ENCODE results near the gene ZNF423.

The ZNF423 gene

DNA sequence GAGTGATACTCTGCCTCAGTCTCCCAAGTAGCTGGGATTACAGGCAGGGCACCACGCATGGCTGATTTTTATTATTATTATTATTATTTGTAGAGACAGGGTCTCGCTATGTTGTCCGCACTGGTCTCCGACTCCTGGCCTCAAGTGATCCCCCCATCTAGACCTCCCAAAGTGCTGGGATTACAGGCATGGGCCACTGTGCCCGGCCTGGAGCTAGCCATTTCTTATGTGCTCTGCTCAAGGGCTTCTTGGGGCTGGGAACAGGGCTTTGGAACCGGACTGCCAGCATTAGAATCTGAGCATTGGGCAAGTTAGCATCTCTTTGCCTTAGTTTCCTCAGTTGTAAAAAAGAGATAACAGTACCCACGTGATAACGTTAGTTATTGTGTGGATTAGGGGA lies 371.0 kb downstream of the ZNF423 start:
- no peak for ATAC-seq
- H3K4me3 Mint-ChIP-seq = no peak overlapping the region
- H3K36me3 Mint-ChIP-seq (ENCODE audit: low read depth) = no peaks in the 10 kb centered on the region
- no peaks in the 10 kb centered on the region for H3K4me1 Mint-ChIP-seq
- H3K27me3 Mint-ChIP-seq = no peaks in the 10 kb centered on the region
- H3K27ac Mint-ChIP-seq = no peak overlapping the region
- no peak for DNase-seq
- no peaks in the 10 kb centered on the region for H3K9me3 Mint-ChIP-seq

DNA sequence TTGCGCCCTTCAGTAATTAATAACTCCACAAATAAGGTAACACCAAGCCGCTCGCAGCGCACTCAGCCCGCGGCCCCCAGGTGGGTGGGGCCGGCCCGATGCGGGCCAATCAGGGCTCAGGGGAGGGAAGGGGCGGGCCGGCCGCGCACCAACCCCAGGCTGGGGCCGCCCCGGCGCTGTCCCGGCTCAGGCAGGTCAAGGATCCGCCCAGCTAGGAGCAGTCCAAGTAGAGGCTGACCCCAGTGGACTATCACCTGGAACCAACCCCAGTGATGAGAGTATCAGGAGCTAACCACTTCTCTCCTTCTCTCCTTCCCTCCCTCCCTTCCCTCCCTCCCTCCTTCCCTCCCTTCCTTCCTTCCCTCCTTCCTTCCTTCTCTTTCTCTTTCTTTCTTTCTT lies 371.5 kb downstream of the ZNF423 start:
- ATAC-seq (peak; percentile 60), DNase-seq (no peak)
- Mint-ChIP-seq H3K4me3 (no peak overlapping the region), H3K36me3 (ENCODE audit: low read depth) (no peaks in the 10 kb centered on the region), H3K27ac (no peak overlapping the region), H3K4me1 (no peaks in the 10 kb centered on the region), H3K9me3 (no peaks in the 10 kb centered on the region), H3K27me3 (no peaks in the 10 kb centered on the region)

DNA sequence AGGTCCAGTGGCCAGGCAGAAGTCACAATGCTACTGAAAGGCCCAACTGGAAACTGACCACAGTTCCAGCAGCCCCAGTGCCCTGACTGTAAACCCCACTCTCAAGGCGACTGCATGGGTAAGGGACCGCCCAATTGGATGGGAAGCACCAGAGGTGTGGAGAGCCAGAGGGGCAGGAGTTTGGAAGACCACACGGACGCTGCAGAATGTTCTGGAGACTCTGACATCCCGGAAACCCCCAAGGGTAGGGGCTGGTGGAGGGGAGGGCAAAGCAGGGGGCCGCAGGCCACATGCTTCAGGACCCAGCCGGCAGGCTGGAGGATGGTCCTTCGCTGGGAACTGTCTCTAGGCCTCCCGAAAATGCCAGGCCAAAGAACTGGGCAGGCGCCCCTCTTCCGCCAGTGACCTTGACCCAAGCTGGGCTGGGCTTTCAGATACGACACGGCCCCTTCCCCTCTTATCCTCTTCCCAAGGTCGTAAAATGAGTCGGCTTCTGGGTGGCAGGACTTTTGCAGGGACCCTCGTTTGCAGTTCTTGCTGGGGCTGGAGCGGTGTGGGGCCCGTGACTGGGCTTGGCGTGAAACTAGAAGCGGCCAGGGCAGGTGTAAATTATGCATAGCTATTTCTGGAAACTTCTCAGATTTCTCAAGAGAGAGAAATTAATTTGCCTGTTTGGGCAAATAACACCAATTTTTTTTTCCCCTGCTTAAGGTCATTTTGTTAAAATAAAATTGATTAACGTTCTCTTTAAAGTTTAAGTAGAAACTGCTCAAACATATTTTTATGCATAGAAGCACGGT lies 372.1 kb downstream of the ZNF423 start:
- H3K27me3 Mint-ChIP-seq = no peaks in the 10 kb centered on the region
- H3K27ac Mint-ChIP-seq = no peak overlapping the region
- DNase-seq (no peak), ATAC-seq (no peak)
- no peak overlapping the region for H3K4me3 Mint-ChIP-seq
- H3K36me3 Mint-ChIP-seq (ENCODE audit: low read depth) = no peaks in the 10 kb centered on the region
- H3K4me1 Mint-ChIP-seq = no peaks in the 10 kb centered on the region
- no peaks in the 10 kb centered on the region for H3K9me3 Mint-ChIP-seq

DNA sequence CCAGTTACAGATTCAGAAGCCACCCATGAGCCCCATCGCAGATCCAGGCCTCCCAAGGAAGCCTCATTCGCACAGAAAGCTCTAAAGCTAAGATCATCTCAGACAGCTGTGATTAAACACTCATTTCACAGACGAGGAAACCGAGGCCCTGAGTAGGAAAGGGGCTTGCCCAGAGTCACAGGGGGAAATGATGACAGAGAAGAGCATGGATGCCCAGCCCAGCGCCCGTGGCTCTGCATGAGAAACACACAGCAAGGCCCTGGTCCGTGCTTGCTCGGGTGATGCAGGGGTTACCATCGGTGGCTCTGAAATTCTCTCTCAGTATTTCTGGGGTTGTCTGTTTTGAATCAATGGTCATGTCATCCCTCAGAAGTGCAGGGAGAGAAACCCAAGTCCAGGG lies 372.7 kb downstream of the ZNF423 start:
- DNase-seq (no peak), ATAC-seq (no peak)
- Mint-ChIP-seq H3K27ac (no peak overlapping the region), H3K27me3 (no peaks in the 10 kb centered on the region), H3K4me3 (no peak overlapping the region), H3K4me1 (no peaks in the 10 kb centered on the region), H3K36me3 (ENCODE audit: low read depth) (no peaks in the 10 kb centered on the region), H3K9me3 (no peaks in the 10 kb centered on the region)

DNA sequence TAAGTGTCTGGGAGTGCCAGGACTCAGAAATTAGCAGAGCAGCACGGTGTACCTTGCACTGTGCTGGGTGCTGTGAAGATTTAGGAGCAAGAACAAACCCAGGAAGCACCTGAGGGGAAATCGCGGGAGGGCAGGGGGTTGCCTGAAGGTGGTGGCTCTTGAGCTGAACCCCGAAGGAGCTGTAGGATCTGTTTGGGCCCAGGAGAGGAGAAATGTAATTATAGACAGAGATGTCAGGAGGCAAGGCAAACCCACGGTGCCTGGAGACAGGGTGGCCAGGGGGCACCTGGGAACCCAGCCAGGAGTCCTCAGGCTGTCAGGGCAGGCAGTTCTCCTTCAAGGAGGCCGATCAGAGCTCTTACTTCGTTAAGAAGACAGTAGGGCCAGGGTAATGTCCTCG lies 373.2 kb downstream of the ZNF423 start:
- no peak for ATAC-seq
- H3K27me3 Mint-ChIP-seq = no peaks in the 10 kb centered on the region
- H3K27ac Mint-ChIP-seq = no peak overlapping the region
- H3K4me3 Mint-ChIP-seq = no peak overlapping the region
- no peak for DNase-seq
- H3K36me3 Mint-ChIP-seq (ENCODE audit: low read depth) = no peaks in the 10 kb centered on the region
- no peaks in the 10 kb centered on the region for H3K9me3 Mint-ChIP-seq
- no peaks in the 10 kb centered on the region for H3K4me1 Mint-ChIP-seq

DNA sequence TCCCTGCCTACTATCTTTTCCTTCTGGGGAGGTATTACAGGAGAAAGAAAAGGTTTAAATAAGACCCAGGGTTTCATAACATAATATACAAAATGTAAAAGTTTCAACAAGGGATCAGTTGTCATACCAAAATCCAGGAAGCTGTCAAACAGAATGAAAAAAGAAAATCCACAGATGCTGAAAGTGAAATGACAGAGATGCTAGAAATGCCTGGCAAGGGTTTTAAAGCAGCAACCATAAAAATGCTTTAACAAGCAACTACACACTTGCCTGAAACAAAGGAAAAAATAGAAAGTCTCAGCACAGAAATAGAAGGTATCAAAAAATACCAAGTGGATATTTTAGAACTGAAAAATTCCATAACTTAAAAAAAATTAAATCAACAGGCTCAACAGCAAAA lies 377.3 kb downstream of the ZNF423 start:
- no peaks in the 10 kb centered on the region for H3K36me3 Mint-ChIP-seq (ENCODE audit: low read depth)
- no peaks in the 10 kb centered on the region for H3K27me3 Mint-ChIP-seq
- DNase-seq = no peak
- H3K4me1 Mint-ChIP-seq = no peaks in the 10 kb centered on the region
- no peak for ATAC-seq
- H3K4me3 Mint-ChIP-seq = no peak overlapping the region
- no peak overlapping the region for H3K27ac Mint-ChIP-seq
- H3K9me3 Mint-ChIP-seq = no peaks in the 10 kb centered on the region

DNA sequence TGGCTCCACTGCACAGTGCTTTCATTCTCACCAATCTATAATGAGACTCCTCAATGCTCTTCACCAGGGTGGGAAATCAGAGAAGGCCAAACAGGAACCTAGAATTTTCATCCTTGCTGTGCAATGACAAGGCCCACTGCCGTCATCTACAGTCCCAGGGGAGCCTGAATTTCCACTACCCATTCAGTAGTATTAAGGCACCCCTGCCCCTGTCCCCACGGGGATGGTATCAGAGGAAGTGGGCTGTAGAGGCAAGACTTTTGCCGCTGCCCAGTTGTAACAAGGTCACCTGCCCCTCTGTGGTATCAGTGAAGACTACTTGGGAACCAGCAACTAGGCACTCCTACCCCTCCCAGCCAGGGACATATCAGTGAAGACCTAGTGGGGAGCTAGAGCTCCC lies 377.8 kb downstream of the ZNF423 start:
- no peak for DNase-seq
- Mint-ChIP-seq H3K27ac (no peak overlapping the region), H3K27me3 (no peaks in the 10 kb centered on the region), H3K36me3 (ENCODE audit: low read depth) (no peaks in the 10 kb centered on the region), H3K4me3 (no peak overlapping the region), H3K4me1 (no peaks in the 10 kb centered on the region), H3K9me3 (no peaks in the 10 kb centered on the region)
- ATAC-seq = no peak

DNA sequence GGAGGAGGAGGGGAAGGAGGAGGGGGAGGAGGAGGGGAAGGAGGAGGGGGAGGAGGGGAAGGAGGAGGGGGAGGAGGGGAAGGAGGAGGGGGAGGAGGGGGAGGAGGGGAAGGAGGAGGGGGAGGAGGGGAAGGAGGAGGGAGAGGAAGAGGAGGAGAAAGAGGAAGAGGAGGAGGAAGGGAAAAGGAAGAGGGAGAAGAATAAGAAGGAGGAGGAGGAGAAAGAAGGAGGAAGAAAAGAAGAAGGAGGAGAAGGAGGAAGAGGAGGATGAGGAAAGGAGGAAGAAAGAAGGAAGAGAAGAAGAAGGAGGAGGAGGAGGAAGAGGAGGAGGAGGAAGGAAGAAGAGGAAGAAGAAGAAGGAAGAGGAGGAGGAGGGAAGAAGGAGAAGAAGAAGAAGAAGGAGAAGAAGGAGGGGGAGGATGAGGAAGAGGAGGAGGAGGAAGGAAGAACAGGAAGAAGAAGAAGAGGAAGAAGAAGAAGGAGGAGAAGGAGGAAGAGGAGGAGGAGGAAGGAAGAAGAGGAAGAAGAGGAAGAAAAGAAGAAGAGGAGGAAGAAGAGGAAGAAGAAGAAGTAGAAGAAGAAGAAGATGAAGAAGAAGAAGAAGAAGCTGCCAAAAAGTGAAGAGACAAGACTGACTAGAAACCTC lies 378.5 kb downstream of the ZNF423 start:
- Mint-ChIP-seq H3K9me3 (no peaks in the 10 kb centered on the region), H3K36me3 (ENCODE audit: low read depth) (no peaks in the 10 kb centered on the region), H3K4me3 (no peak overlapping the region), H3K27ac (no peak overlapping the region), H3K4me1 (no peaks in the 10 kb centered on the region), H3K27me3 (no peaks in the 10 kb centered on the region)
- no peak for DNase-seq
- no peak for ATAC-seq

DNA sequence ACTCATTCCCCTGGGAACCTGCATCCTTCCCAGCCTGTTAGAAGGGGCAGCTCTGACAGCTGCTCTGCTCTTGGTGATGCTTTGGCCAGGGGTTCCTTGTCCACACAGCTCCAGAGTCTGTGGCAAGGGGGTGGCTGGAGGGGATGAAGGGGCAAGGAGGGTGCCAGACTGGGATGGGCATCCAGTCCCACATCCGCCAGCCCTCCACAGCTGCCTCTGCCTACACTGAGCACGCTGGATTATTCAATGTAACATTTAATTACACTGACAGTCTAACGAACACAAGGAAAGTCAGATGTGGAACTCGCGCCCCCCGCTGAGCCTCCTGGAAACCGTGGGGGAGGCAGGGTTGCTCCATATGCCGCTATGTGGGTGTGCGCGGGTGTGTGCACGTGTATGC lies 381.2 kb downstream of the ZNF423 start:
- DNase-seq = no peak
- Mint-ChIP-seq H3K36me3 (ENCODE audit: low read depth) (no peaks in the 10 kb centered on the region), H3K4me1 (no peaks in the 10 kb centered on the region), H3K27me3 (no peaks in the 10 kb centered on the region), H3K27ac (no peak overlapping the region), H3K4me3 (no peak overlapping the region), H3K9me3 (no peaks in the 10 kb centered on the region)
- ATAC-seq = no peak

DNA sequence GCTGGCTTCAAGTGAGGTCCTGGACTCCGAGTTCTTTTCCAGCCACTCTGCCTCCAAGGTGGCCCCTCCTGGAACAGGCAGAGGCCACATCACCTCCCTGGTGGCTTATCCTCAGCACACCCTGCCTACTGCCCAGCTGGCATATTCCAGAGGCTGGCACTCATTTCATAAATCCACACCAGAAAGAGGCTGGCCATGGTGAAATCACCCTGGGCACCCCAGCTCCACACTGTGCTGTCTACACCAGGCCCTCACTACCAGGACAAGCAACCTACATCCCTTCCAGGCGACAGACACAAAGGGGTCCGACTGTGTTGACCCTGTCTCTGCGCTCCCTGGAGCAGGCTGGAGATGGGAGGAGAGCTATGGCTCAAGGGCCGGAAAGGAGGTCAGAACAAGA lies 382.1 kb downstream of the ZNF423 start:
- no peaks in the 10 kb centered on the region for H3K4me1 Mint-ChIP-seq
- DNase-seq (no peak), ATAC-seq (no peak)
- H3K27ac Mint-ChIP-seq = no peak overlapping the region
- H3K36me3 Mint-ChIP-seq (ENCODE audit: low read depth) = no peaks in the 10 kb centered on the region
- H3K27me3 Mint-ChIP-seq = no peaks in the 10 kb centered on the region
- H3K9me3 Mint-ChIP-seq = no peaks in the 10 kb centered on the region
- H3K4me3 Mint-ChIP-seq = no peak overlapping the region

DNA sequence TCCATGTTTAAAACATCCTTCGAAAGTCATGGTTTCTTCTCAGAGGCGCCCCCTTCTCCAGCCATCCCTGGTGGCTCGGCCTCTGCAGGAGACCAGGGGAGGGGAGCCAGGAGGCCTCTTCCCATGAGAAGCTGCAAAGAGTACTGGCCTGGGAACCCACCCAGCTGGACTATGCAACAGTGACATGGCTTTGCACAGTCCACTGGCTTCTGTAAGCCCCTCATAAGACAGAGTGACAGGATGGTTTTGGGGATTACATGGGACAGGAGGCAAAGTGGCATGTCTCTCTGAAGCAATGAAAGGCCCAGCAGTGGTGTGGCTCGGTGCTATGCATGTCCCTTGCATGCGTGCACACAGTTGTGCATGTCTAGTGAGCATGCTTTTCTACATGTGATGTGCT lies 382.8 kb downstream of the ZNF423 start:
- no peaks in the 10 kb centered on the region for H3K36me3 Mint-ChIP-seq (ENCODE audit: low read depth)

DNA sequence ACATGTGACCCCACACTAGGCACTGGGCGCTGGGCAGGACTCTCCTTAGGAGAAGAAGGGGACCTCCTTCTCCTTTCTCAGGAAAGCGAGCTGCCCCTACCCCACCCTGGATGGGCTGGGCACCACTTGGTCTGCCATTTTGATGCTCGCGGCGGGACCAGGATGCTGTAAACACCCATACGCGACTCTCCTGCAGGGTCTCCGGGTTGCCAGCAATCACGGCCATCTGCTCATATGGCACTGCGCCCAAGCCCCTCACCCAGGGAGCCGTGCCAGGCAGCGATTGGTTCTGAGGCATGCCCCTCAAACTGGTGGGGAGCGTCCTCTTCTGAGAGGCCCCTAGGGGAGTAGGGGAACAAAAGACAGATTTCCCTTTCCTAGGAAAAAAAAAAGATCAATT lies 383.3 kb downstream of the ZNF423 start:
- no peak overlapping the region for H3K27ac Mint-ChIP-seq
- H3K4me3 Mint-ChIP-seq = no peak overlapping the region
- no peaks in the 10 kb centered on the region for H3K4me1 Mint-ChIP-seq
- no peaks in the 10 kb centered on the region for H3K36me3 Mint-ChIP-seq (ENCODE audit: low read depth)
- H3K9me3 Mint-ChIP-seq = no peaks in the 10 kb centered on the region
- ATAC-seq (no peak), DNase-seq (no peak)
- no peaks in the 10 kb centered on the region for H3K27me3 Mint-ChIP-seq

More for the DNA sequence above, 382.8 kb downstream of the ZNF423 start:
- no peaks in the 10 kb centered on the region for H3K27me3 Mint-ChIP-seq
- H3K9me3 Mint-ChIP-seq = no peaks in the 10 kb centered on the region
- ATAC-seq (no peak), DNase-seq (no peak)
- no peaks in the 10 kb centered on the region for H3K4me1 Mint-ChIP-seq
- H3K27ac Mint-ChIP-seq = no peak overlapping the region
- no peak overlapping the region for H3K4me3 Mint-ChIP-seq

DNA sequence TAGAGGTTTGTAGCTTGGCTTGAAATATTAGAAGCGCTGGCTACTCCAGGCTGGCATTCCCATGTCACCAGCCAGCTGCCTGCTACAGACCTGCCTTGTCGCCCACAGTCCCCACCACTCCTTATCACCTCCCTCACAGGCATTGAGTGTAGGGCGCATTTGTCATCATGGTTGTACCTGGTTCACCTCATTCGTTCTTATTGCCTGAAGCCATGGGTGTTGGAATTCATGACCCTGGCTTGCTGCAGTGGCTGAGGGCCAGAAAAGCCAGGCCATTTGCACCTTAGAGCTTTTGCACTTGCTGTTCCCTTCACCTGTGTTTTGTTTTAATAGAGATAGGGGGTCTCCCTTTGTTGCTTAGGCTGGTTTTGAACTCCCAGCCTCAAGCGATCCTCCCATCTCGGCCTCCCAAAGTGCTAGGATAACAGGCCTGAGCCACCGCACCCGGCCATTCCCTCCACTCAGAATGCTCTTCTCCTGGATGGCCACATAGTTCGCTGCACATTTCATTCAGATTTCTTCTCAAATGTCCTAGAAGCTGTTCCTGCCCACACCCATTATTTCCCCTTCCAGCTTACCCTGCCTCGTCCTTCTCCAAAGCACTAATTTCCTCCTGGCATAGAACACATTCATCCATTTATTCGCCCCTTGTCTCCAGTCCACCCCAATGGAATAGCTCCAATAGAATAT lies 384.7 kb downstream of the ZNF423 start:
- no peaks in the 10 kb centered on the region for H3K4me1 Mint-ChIP-seq
- no peaks in the 10 kb centered on the region for H3K36me3 Mint-ChIP-seq (ENCODE audit: low read depth)
- H3K9me3 Mint-ChIP-seq = no peaks in the 10 kb centered on the region
- no peaks in the 10 kb centered on the region for H3K27me3 Mint-ChIP-seq
- ATAC-seq (no peak), DNase-seq (no peak)
- no peak overlapping the region for H3K4me3 Mint-ChIP-seq
- no peak overlapping the region for H3K27ac Mint-ChIP-seq

DNA sequence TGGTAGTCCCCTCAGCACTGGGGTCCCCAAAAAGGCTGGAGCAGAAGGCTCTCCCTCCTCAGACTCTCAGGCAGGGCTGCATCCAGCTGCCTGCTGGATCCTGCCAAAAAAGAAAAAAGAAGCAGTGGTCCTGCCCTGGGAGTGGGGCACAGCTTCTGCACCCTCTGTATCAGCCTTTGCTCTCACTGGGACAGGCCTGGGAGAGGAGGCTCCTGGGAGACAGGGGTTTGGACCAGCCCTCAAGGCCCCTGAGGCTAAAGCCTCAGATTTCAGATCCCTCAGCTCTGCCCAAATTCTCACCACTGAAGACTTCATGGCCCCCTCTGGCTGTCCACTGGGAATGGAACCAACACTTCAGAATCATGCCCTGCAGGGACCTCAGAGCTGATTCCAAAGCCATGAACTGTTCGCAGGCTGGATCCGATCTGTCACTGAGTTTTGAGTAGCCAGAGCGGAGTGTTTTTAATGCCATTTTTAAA lies 385.4 kb downstream of the ZNF423 start:
- no peaks in the 10 kb centered on the region for H3K36me3 Mint-ChIP-seq (ENCODE audit: low read depth)
- H3K9me3 Mint-ChIP-seq = no peaks in the 10 kb centered on the region
- DNase-seq (no peak), ATAC-seq (no peak)
- H3K4me3 Mint-ChIP-seq = no peak overlapping the region
- no peaks in the 10 kb centered on the region for H3K27me3 Mint-ChIP-seq
- H3K4me1 Mint-ChIP-seq = no peaks in the 10 kb centered on the region
- no peak overlapping the region for H3K27ac Mint-ChIP-seq

DNA sequence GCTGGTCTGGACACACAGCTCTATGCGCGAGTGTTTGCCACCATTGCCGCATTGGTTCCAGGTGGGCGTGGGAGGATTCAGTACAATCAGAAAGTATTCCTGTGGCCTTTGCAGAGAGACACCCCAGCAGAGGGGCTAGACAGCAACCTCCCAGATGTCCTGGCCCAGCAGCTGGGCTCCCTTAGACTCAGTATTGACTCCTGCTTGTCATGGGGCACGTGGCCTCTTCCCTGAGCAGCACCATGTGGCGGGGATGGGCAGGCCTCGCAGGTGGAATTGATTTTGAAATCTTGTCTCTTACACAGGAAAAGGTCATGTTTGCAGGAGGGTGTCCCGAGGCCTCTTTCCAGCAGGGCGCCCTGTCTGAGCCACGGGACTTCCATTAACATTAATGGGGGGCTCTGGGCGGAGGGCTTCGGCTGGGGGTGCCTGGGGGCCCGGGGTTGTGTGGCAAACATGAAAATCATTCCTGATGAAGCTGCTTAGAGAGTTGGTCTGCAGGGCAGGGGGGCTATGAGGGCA lies 385.9 kb downstream of the ZNF423 start:
- H3K9me3 Mint-ChIP-seq = no peaks in the 10 kb centered on the region
- no peaks in the 10 kb centered on the region for H3K36me3 Mint-ChIP-seq (ENCODE audit: low read depth)
- H3K27ac Mint-ChIP-seq = no peak overlapping the region
- DNase-seq (no peak), ATAC-seq (no peak)
- no peaks in the 10 kb centered on the region for H3K27me3 Mint-ChIP-seq
- no peak overlapping the region for H3K4me3 Mint-ChIP-seq
- no peaks in the 10 kb centered on the region for H3K4me1 Mint-ChIP-seq

Measured in activated naive CD8-positive, alpha-beta T cell treated with anti-CD3 and anti-CD28 coated beads, Interleukin-2, amount 50 U/mL, for 24 hours (primary cell).